ENCODE data around the gene GPR32. TPM values are rescaled to one million over a fixed set of nuclear protein-coding genes. Genes with fewer than 3 reads are reported as not detected.

Gene GPR32
- total RNA-seq, 1 donor from 2014 or later, result not detected

DNA sequence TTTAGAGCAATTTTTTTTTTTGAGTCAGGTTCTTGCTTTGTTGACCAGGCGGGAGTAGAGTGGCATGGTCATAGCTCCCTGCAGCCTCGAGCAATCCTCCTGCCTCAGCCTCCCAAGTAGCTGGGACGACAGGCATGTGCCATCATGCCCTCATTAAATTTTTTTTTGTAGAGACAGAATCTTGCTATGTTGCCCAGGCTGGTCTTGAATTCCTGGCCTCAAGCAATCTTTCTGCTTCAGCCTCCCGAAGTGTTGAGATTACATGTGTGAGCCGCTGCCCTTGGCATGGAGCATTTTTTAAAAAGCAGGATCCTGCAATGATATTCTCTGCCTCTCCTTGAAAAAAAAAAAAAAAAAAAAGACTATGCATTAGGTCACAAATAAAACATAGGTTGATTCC is 5.9 kb downstream of the GPR32 start:
- Mint-ChIP-seq H3K27ac (ENCODE audit: unreplicated experiment) (no peak overlapping the region), H3K4me1 (ENCODE audit: unreplicated experiment) (peaks cover 9% of the 10 kb centered on the region), H3K9me3 (ENCODE audit: unreplicated experiment) (no peaks in the 10 kb centered on the region), H3K36me3 (ENCODE audit: unreplicated experiment) (no peaks in the 10 kb centered on the region), H3K27me3 (ENCODE audit: unreplicated experiment) (peaks cover 40% of the 10 kb centered on the region), H3K4me3 (ENCODE audit: unreplicated experiment) (no peak overlapping the region)
- TF ChIP-seq, protein P1, sequence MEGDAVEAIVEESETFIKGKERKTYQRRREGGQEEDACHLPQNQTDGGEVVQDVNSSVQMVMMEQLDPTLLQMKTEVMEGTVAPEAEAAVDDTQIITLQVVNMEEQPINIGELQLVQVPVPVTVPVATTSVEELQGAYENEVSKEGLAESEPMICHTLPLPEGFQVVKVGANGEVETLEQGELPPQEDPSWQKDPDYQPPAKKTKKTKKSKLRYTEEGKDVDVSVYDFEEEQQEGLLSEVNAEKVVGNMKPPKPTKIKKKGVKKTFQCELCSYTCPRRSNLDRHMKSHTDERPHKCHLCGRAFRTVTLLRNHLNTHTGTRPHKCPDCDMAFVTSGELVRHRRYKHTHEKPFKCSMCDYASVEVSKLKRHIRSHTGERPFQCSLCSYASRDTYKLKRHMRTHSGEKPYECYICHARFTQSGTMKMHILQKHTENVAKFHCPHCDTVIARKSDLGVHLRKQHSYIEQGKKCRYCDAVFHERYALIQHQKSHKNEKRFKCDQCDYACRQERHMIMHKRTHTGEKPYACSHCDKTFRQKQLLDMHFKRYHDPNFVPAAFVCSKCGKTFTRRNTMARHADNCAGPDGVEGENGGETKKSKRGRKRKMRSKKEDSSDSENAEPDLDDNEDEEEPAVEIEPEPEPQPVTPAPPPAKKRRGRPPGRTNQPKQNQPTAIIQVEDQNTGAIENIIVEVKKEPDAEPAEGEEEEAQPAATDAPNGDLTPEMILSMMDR (IDR thresholded peaks at IDR 0.05), result no peak
- no peak for DNase-seq (ENCODE audit: extremely low spot score, unreplicated experiment)

GRCh38 chr19:50777261-50777660 is 7.0 kb downstream of the GPR32 start:
- TF ChIP-seq, protein P1 (IDR thresholded peaks at IDR 0.05), result no peak
- no peaks in the 10 kb centered on the region for H3K36me3 Mint-ChIP-seq (ENCODE audit: unreplicated experiment)
- H3K9me3 Mint-ChIP-seq (ENCODE audit: unreplicated experiment), result no peaks in the 10 kb centered on the region
- no peak overlapping the region for H3K4me3 Mint-ChIP-seq (ENCODE audit: unreplicated experiment)
- no peak overlapping the region for H3K27ac Mint-ChIP-seq (ENCODE audit: unreplicated experiment)
- peaks cover 43% of the 10 kb centered on the region for H3K27me3 Mint-ChIP-seq (ENCODE audit: unreplicated experiment)
- peaks cover 9% of the 10 kb centered on the region for H3K4me1 Mint-ChIP-seq (ENCODE audit: unreplicated experiment)
- no peak for DNase-seq (ENCODE audit: extremely low spot score, unreplicated experiment)

DNA sequence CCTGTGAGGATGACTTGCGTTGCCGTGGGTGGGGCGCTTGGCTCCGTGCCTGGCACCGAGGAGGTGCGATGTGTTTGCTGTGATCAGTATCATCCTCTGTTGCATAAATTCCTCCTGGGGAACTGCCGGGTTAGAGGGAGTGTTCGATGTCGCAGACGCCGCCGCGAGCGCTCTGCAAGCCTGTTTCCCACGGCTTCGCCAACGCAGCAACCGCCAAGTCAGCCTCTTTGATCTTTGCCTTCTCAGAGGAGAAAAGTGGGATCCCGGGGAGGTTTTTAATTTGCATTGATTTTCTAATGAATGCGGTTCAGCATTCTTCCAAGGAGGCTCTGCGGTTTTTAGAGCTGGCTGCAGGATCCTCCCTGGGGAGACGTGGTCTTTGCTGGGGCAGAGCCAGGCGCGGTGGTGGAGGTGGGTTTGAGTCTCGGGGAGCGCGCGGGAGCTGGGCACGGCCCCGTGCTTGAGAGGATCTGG is 7.6 kb downstream of the GPR32 start:
- DNase-seq (ENCODE audit: extremely low spot score, unreplicated experiment), result no peak
- Mint-ChIP-seq H3K4me1 (ENCODE audit: unreplicated experiment) (peaks cover 9% of the 10 kb centered on the region), H3K4me3 (ENCODE audit: unreplicated experiment) (no peak overlapping the region), H3K27me3 (ENCODE audit: unreplicated experiment) (peaks cover 47% of the 10 kb centered on the region), H3K27ac (ENCODE audit: unreplicated experiment) (no peak overlapping the region), H3K36me3 (ENCODE audit: unreplicated experiment) (no peaks in the 10 kb centered on the region), H3K9me3 (ENCODE audit: unreplicated experiment) (no peaks in the 10 kb centered on the region)
- TF ChIP-seq, protein P1 (IDR thresholded peaks at IDR 0.05), result no peak

- Mint-ChIP-seq H3K4me3 (ENCODE audit: unreplicated experiment) (no peak overlapping the region), H3K4me1 (ENCODE audit: unreplicated experiment) (peaks cover 18% of the 10 kb centered on the region), H3K27ac (ENCODE audit: unreplicated experiment) (no peak overlapping the region), H3K27me3 (ENCODE audit: unreplicated experiment) (peaks cover 47% of the 10 kb centered on the region), H3K36me3 (ENCODE audit: unreplicated experiment) (no peaks in the 10 kb centered on the region), H3K9me3 (ENCODE audit: unreplicated experiment) (no peaks in the 10 kb centered on the region)
- TF ChIP-seq, protein P1 (IDR thresholded peaks at IDR 0.05), result no peak
- DNase-seq (ENCODE audit: extremely low spot score, unreplicated experiment), result no peak
Observed at GRCh38 chr19:50778906-50779430, 8.7 kb downstream of the GPR32 start.

DNA sequence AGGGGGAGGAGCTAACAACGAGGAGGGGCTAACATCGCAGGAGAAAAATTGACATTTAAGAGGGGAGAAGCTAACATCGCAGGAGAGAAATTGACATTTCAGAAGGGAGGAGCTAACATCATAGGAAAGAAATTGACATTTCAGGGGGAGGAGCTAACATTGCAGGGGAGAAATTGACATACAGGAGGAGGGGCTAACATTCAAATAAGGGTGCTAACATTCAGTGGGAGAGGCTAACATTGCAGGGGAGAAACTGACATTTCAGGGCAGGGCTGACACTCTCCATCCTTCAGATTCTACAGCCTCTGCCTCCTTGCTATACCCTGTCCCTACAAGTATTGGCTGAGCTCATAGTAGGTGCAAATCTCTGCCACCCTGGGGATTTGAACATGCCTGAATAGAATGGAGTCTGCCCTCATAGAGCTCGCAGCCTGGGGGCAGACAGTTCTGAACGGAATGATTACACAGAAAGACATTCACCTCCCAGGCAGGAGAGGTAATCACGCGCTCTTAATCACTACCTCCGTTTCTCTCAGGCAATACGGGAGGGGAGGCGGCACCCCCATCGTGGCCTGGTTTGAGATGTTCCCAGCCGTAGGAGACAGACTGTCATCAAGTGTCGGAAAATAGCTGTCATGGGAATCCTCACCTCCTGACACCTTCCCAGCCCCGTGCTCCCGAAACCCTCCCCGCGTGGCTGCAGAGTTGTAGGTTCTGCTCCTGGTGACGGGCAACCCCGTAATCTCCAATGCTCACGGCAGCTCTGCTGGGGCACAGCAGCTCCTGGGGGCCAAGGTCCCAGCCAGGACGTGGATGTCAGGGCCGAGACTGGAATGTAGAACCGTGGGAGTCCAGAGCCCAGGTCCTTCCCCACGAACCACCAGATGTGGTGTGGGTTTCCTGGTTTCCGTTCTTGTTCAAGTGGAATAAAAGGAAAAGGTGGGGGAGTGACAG is 9.5 kb downstream of the GPR32 start:
- no peak for DNase-seq (ENCODE audit: extremely low spot score, unreplicated experiment)
- Mint-ChIP-seq H3K27me3 (ENCODE audit: unreplicated experiment) (peaks cover 47% of the 10 kb centered on the region), H3K4me1 (ENCODE audit: unreplicated experiment) (peaks cover 18% of the 10 kb centered on the region), H3K9me3 (ENCODE audit: unreplicated experiment) (no peaks in the 10 kb centered on the region), H3K4me3 (ENCODE audit: unreplicated experiment) (no peak overlapping the region), H3K27ac (ENCODE audit: unreplicated experiment) (no peak overlapping the region), H3K36me3 (ENCODE audit: unreplicated experiment) (no peaks in the 10 kb centered on the region)
- TF ChIP-seq, protein P1 (IDR thresholded peaks at IDR 0.05), result no peak

All from osteocyte (in vitro differentiated cells).